Measurements from ENCODE around the gene ARHGEF6.

DNA sequence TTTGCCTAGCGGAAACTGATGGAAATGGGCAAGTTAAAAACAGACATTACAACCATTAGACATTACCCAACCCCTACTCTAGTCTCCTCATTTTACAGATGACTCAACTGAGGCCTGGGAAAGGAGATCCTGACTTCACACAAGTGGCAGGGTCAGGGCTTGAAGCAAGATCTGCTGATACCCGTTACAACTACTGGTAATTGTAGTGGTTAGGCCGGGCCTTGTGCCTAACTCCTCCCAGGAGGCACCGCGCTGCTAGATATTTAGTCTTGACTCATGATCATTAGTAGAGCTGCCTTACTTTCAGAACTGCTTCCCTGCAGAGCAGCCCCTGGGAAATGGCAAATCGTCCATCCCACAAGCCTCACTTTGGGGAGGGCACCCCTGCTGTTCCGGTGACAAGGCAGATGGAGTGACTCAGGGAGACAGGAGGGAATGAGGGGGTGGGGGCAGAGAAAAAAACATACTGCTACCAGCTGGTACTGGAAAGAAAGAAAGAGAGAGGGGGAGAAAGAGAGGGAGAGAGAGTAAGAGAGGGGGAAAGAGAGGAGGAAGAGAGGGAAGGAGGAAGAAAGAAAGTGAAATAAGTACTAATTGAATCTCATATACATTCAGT, 12.2 kb downstream of the ARHGEF6 start:
- TF ChIP-seq, protein P1, sequence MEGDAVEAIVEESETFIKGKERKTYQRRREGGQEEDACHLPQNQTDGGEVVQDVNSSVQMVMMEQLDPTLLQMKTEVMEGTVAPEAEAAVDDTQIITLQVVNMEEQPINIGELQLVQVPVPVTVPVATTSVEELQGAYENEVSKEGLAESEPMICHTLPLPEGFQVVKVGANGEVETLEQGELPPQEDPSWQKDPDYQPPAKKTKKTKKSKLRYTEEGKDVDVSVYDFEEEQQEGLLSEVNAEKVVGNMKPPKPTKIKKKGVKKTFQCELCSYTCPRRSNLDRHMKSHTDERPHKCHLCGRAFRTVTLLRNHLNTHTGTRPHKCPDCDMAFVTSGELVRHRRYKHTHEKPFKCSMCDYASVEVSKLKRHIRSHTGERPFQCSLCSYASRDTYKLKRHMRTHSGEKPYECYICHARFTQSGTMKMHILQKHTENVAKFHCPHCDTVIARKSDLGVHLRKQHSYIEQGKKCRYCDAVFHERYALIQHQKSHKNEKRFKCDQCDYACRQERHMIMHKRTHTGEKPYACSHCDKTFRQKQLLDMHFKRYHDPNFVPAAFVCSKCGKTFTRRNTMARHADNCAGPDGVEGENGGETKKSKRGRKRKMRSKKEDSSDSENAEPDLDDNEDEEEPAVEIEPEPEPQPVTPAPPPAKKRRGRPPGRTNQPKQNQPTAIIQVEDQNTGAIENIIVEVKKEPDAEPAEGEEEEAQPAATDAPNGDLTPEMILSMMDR (IDR thresholded peaks at IDR 0.05), result no peak
- TF ChIP-seq POLR2A (IDR thresholded peaks at IDR 0.05), result no peak

Data from stomach (tissue), 4 donors.